ENCODE measurements around the gene PACS2.

The PACS2 gene

GRCh38 chr14:105423488-105424195 is 109.1 kb downstream of the PACS2 start:
- DNase-seq (ENCODE audit: low spot score): no peak

DNA sequence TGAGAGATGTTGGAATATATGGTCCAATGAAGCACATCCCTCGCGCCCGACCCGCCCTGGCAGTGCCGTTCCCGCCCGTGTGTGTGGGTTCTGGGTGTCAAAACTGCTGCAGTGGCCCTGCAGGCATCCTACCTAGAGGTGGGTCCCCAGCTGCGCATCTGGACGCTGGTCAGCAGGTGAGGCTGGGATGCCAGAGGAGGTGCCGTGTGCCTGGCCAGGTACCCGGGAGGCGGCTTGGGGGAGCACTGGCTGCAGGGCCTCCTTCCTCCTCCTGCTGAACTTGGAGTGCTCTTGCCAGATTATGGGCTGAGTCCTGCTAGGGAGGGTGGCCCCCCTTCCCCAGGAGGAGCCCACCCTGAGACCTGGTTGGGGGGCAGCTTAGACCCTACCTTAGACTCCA is 110.3 kb downstream of the PACS2 start:
- no peak for DNase-seq (ENCODE audit: low spot score)

DNA sequence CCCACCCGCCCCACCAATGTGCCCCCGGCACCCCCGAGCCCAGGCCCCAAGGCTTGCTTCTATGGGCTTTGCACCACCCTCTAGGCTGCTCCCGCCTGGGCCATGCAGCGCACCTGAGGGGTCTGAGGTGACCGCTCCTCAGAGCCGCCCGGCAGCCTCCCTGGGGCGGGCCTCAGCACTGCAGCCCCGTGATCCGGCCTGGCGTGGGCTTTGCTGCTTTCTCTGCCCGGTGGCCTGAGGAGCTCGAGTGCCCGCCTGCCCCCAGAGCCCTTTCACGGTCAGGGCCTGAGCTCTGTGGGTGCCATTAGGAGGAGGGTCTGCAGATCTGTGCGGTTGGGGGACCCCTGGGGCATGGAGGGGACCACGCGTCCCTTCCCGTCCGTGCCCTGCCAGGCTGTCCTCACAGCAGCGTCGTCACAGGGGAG is 111.3 kb downstream of the PACS2 start:
- DNase-seq (ENCODE audit: low spot score): no peak

GRCh38 chr14:105426416-105427130 is 112.0 kb downstream of the PACS2 start:
- DNase-seq (ENCODE audit: low spot score): no peak

DNA sequence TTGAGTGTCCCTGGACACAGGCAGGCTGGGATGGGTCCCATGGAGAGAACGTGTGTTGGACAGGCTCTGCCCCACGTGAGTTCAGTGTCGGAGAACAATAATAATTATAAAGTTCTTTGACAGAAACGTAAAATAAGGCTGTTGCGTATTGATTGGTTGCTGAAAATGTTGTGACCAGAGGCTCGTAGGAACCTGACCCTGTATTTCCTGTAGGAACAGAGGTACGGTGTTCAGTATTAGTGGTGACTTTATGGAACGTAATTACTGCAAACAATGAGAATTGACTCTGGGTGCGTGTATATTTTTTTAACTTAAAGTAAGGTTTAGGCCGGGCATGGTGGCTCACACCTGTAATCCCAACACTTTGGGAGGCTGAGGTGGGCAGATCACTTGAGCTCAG is 112.9 kb downstream of the PACS2 start:
- no peak for DNase-seq (ENCODE audit: low spot score)

- no peak for DNase-seq (ENCODE audit: low spot score)
Observed at GRCh38 chr14:105427936-105428485, 113.5 kb downstream of the PACS2 start.

- no peak for DNase-seq (ENCODE audit: low spot score)
Observed at GRCh38 chr14:105430042-105430441, 115.5 kb downstream of the PACS2 start.

DNA sequence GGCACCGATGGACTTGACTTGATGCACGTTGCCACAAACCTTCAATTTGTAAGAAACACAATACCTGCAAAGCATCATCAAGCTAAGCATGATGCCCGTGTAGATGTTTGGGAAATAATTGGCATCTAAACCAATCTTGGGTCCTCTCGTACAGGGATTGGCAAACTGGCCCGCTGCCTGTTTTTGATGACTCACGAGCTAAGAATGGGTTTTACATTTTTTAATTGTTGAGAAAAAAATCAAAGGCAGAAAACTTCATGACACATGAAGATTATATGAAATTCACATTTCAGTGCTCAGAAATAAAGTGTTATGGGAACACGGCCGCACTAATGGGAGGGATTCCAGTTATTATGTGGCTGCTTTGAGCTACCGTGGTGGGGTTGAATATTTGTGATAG is 116.0 kb downstream of the PACS2 start:
- DNase-seq (ENCODE audit: low spot score): no peak

DNA sequence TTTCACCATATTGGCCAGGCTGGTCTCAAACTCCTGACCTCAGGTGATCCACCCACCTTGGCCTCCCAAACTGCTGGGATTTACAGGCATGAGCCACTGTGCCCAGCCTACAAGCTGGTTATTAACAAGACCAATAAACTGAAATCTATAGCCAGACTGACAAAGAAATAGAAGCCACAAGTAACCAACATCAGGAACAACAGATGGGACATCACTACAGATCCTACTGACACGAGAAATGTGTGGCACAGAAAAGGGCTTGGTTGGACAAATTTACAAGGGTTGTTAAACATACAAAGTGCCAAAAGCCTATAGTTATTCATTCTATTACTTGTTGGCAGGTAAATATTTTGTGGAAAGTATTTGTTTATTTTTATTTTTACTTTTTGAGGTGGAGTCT is 116.7 kb downstream of the PACS2 start:
- no peak for DNase-seq (ENCODE audit: low spot score)

GRCh38 chr14:105432657-105433056 is 118.1 kb downstream of the PACS2 start:
- DNase-seq (ENCODE audit: low spot score): no peak

- no peak for DNase-seq (ENCODE audit: low spot score)
Observed at GRCh38 chr14:105433161-105433605, 118.6 kb downstream of the PACS2 start.

GRCh38 chr14:105436402-105436801 is 121.9 kb downstream of the PACS2 start:
- no peak for DNase-seq (ENCODE audit: low spot score)

DNA sequence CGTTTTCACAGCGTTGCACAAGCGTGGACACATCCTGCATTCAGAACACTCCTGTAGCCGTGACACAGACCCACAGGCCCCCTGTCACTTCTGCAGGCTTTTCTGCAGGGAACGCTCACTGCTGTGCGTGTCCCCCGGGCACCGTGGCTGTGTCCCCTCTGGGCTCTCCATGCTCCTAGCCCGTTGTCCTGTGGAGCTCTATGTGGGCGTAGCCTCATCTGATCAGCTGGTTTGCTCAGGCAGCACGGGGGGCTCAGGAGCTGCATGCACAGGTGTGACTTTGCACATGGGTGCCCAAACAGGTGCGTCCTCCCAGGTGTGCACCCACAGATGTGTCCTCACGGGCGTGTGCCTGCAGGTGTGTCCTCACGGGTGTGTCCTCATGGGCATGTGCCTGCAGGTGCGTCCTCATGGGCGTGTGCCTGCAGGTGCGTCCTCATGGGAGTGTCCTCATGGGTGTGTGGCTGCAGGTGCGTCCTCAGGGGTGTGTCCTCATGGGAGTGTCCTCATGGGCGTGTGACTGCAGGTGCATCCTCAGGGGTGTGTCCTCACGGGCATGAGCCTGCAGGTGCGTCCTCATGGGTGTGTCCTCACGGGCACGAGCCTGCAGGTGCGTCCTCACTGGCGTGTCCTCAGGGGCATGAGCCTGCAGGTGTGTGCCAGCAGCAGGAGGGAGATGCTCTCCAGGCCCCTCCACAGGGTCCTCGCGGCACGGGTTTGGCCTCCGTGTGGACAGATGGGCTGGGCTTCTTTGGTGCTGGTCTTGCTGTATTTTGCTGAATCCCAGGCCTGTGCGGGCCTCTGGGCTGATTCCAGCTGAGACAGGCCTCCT is 122.6 kb downstream of the PACS2 start:
- no peak for DNase-seq (ENCODE audit: low spot score)

- no peak for DNase-seq (ENCODE audit: low spot score)
Observed at GRCh38 chr14:105437723-105438500, 123.4 kb downstream of the PACS2 start.

- no peak for DNase-seq (ENCODE audit: low spot score)
Observed at GRCh38 chr14:105439179-105439578, 124.6 kb downstream of the PACS2 start.

- DNase-seq (ENCODE audit: low spot score): no peak
Observed at GRCh38 chr14:105439710-105440553, 125.4 kb downstream of the PACS2 start.

DNA sequence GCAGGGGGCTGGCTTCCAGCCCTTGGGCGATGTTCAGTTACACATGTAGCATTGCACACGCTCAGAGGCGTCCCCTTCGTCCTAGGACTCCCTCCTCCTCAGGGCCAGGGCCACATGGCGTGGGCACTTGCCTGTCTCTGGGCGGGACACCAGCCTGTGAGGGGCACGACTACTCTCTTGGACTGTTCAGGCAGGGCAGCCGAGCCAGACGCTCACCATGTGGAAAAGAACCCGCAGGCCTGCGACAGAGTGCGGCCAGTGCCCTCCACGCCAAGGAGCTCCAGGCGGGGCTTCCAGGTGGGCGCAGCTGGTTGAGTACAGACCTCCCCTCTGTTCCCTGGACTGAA is 126.0 kb downstream of the PACS2 start:
- DNase-seq (ENCODE audit: low spot score): no peak

DNA sequence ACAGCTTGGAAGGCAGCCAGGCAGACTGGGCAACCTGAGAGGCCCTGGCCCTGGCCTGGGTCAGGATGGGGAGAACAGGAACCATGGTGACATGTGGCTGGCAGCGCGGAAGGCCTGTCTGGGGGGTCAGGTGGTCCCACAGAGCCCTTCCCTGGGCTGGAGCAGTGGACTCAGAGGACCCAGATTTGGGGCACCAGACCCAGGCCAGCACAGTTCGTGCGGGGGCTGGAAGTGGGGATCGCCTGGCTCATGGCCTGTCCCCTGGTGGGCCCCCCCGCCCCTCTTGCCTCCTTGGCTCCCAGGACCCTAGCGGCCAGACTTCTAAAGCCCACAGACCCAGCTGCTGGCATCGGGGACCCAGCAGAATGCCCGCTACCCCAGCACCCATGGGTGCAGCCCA is 126.4 kb downstream of the PACS2 start:
- DNase-seq (ENCODE audit: low spot score): no peak

DNA sequence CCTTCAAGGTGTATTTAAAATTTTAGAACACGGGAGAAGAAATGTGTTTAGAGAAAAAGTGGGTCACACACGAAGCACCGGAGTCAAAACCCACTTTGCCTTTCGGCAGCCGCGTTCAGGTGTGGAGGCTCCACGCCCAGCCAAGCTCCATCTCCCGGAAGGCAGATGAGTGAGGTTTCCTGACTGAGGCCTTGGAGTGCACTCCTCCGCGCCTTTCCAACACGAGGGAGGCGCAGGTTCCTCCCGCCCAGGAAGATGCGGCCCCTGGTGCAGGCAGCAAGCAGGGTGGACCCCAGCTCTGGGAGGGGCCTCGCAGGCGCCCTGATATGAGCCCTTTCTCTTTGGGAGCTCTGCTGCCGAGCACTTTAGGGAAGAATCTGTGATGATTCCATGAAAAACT is 127.6 kb downstream of the PACS2 start:
- DNase-seq (ENCODE audit: low spot score): no peak

GRCh38 chr14:105442834-105443233 is 128.3 kb downstream of the PACS2 start:
- no peak for DNase-seq (ENCODE audit: low spot score)

DNA sequence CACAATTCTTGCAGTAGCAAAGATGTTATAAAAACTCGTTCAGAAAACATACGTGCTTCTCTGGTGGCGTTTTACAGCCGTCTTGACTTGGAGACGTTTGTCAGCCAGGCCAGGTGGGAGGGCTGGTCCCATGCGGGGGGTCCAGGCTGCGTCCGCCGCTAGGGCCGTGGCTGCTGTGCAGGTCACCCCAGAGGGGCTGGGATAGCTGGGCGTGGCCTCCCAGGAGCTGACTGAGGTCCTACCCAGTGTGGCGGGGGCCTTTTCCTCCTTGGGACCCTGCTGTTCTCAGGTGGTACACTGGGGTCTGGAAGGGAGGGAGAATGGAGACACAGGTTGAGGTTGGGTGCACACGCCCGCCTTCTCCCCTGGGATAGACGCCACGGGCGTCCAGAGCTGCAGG is 130.3 kb downstream of the PACS2 start:
- DNase-seq (ENCODE audit: low spot score): no peak

Data from HuH-7 (cell line).